Upper lobe of left lung (tissue), 4 donors: Measurements from ENCODE around the gene INSR.

Experiments
- EP300 ChIP-seq, 4 donors: sonication (generic); formaldehyde crosslinking; IDR thresholded peaks; one replicate each; pipeline ENCODE4 v1.5.1; 2017; ENCODE audit warnings: antibody characterized with exemption in 4 of 4, control low read depth in 2 of 4
- TF ChIP-seq, protein P1 (sequence below), 6 experiments: fragments of 450-650 bp in 4 of 6; fragments of 200-600 bp in 2 of 6; sonication (generic) in 2 of 6; IDR thresholded peaks; one replicate each; pipeline ENCODE4 v1.5.1; 2016 to 2019; ENCODE audit warnings: antibody characterized with exemption in 6 of 6

GRCh38 chr19:7200736-7201135 is 93.5 kb downstream of the INSR start:
- TF ChIP-seq, protein P1, sequence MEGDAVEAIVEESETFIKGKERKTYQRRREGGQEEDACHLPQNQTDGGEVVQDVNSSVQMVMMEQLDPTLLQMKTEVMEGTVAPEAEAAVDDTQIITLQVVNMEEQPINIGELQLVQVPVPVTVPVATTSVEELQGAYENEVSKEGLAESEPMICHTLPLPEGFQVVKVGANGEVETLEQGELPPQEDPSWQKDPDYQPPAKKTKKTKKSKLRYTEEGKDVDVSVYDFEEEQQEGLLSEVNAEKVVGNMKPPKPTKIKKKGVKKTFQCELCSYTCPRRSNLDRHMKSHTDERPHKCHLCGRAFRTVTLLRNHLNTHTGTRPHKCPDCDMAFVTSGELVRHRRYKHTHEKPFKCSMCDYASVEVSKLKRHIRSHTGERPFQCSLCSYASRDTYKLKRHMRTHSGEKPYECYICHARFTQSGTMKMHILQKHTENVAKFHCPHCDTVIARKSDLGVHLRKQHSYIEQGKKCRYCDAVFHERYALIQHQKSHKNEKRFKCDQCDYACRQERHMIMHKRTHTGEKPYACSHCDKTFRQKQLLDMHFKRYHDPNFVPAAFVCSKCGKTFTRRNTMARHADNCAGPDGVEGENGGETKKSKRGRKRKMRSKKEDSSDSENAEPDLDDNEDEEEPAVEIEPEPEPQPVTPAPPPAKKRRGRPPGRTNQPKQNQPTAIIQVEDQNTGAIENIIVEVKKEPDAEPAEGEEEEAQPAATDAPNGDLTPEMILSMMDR (IDR thresholded peaks at IDR 0.05) = no peak
- no peak for TF ChIP-seq EP300 (IDR thresholded peaks at IDR 0.05)
